ENCODE data around the gene CD109. TPM values are rescaled to one million over a fixed set of nuclear protein-coding genes. Genes with fewer than 3 reads are reported as not detected.
"Not testable (repeated sequence)": the region's sequence is repeated elsewhere in the genome, so short reads cannot be mapped to it uniquely, and the experiment has no call there.

The CD109 gene
- total RNA-seq, 1 donor from 2014 or later = 0.33 TPM

- DNase-seq (ENCODE audit: low spot score) (no peak), ATAC-seq (no peak)
Observed at GRCh38 chr6:73722318-73723060, 26.5 kb downstream of the CD109 start.

- not testable (repeated sequence) for DNase-seq (ENCODE audit: low spot score); ATAC-seq
Observed at GRCh38 chr6:73723480-73723879, 27.5 kb downstream of the CD109 start.

GRCh38 chr6:73724389-73724788 is 28.4 kb downstream of the CD109 start:
- no peak for DNase-seq (ENCODE audit: low spot score)
- ATAC-seq = no peak

- ATAC-seq = peak; percentile 34
- not testable (repeated sequence) for DNase-seq (ENCODE audit: low spot score)
Observed at GRCh38 chr6:73725192-73725591, 29.2 kb downstream of the CD109 start.

GRCh38 chr6:73727114-73727513 is 31.1 kb downstream of the CD109 start:
- DNase-seq (ENCODE audit: low spot score) = no peak
- no peak for ATAC-seq

- DNase-seq (ENCODE audit: low spot score) (no peak), ATAC-seq (no peak)
Observed at GRCh38 chr6:73728548-73729205, 32.7 kb downstream of the CD109 start.

- ATAC-seq = no peak
- no peak for DNase-seq (ENCODE audit: low spot score)
Observed at GRCh38 chr6:73731285-73731684, 35.3 kb downstream of the CD109 start.

- DNase-seq (ENCODE audit: low spot score) (peak; percentile 64), ATAC-seq (peak; percentile 98)
Observed at GRCh38 chr6:73732845-73733675, 37.1 kb downstream of the CD109 start.

- ATAC-seq = no peak
- DNase-seq (ENCODE audit: low spot score) = no peak
Observed at GRCh38 chr6:73733791-73734190, 37.8 kb downstream of the CD109 start.

- no peak for ATAC-seq
- no peak for DNase-seq (ENCODE audit: low spot score)
Observed at GRCh38 chr6:73734832-73735453, 38.9 kb downstream of the CD109 start.

GRCh38 chr6:73738367-73739028 is 42.5 kb downstream of the CD109 start:
- ATAC-seq = no peak
- no peak for DNase-seq (ENCODE audit: low spot score)

GRCh38 chr6:73739096-73739495 is 43.1 kb downstream of the CD109 start:
- ATAC-seq = peak; percentile 92
- no peak for DNase-seq (ENCODE audit: low spot score)

GRCh38 chr6:73742433-73742832 is 46.4 kb downstream of the CD109 start:
- ATAC-seq = no peak
- DNase-seq (ENCODE audit: low spot score) = no peak

GRCh38 chr6:73743081-73743480 is 47.1 kb downstream of the CD109 start:
- DNase-seq (ENCODE audit: low spot score) (no peak), ATAC-seq (no peak)

GRCh38 chr6:73743556-73743955 is 47.6 kb downstream of the CD109 start:
- DNase-seq (ENCODE audit: low spot score) (no peak), ATAC-seq (no peak)

GRCh38 chr6:73746787-73747186 is 50.8 kb downstream of the CD109 start:
- DNase-seq (ENCODE audit: low spot score) (no peak), ATAC-seq (no peak)

- ATAC-seq = no peak
- DNase-seq (ENCODE audit: low spot score) = no peak
Observed at GRCh38 chr6:73747289-73747688, 51.3 kb downstream of the CD109 start.

GRCh38 chr6:73752943-73753342 is 56.9 kb downstream of the CD109 start:
- ATAC-seq (no peak), DNase-seq (ENCODE audit: low spot score) (no peak)

- ATAC-seq (no peak), DNase-seq (ENCODE audit: low spot score) (no peak)
Observed at GRCh38 chr6:73766040-73766439, 70.0 kb downstream of the CD109 start.

- DNase-seq (ENCODE audit: low spot score) (no peak), ATAC-seq (no peak)
Observed at GRCh38 chr6:73768558-73768957, 72.6 kb downstream of the CD109 start.

GRCh38 chr6:73769976-73770375 is 74.0 kb downstream of the CD109 start:
- no peak for DNase-seq (ENCODE audit: low spot score)
- ATAC-seq = no peak

Measured in left lobe of liver (tissue), 2 donors.